H1 (cell line): Measurements from ENCODE around the gene COL26A1.

Experiments
- BACH1 ChIP-seq: IDR thresholded peaks from 2 replicates; pipeline ENCODE4 v1.6.1; 2012; ENCODE audit warnings: low read length, improper control_type of control experiment
- BCL11A ChIP-seq, 2 experiments: IDR thresholded peaks; one replicate each; pipeline ENCODE4 v1.6.1; 2011; ENCODE audit warnings: low read depth in 2 of 2, low read length in 2 of 2, mild to moderate bottlenecking in 2 of 2
- CHD1 ChIP-seq: IDR thresholded peaks from 2 replicates; pipeline ENCODE4 v1.6.1; 2012; ENCODE audit warnings: low read depth, low read length, improper control_type of control experiment
- CREB1 ChIP-seq: IDR thresholded peaks from 2 replicates; pipeline ENCODE4 v1.6.1; 2012; ENCODE audit warnings: inconsistent platforms
- CTCF ChIP-seq, 3 experiments: IDR thresholded peaks; 1 replicate in 2 of 3; 2 replicates in 1 of 3; pipeline versions ENCODE4 v1.5.1 to v1.6.1; 2011; ENCODE audit warnings: low read length in 3 of 3, mild to moderate bottlenecking in 3 of 3, inconsistent platforms in 2 of 3, low read depth in 1 of 3, moderate library complexity in 1 of 3; ENCODE audit not compliant: insufficient read depth in 1 of 3; ENCODE audit errors: control extremely low read depth in 1 of 3
- EP300 ChIP-seq, 2 experiments: IDR thresholded peaks; 1 replicate in 1 of 2; 2 replicates in 1 of 2; pipeline ENCODE4 v1.6.1; 2011 to 2012; ENCODE audit warnings: low read depth in 2 of 2, low read length in 2 of 2, mild to moderate bottlenecking in 2 of 2, borderline replicate concordance in 1 of 2, inconsistent platforms in 1 of 2, moderate library complexity in 1 of 2
- EZH2 ChIP-seq: fragments of 200-600 bp; sonication (generic); IDR thresholded peaks from 2 replicates; pipeline ENCODE4 v1.7.1; 2012; ENCODE audit warnings: low read depth, mild to moderate bottlenecking, moderate library complexity, low read length, inconsistent platforms; ENCODE audit not compliant: severe bottlenecking
- MAX ChIP-seq: IDR thresholded peaks from 2 replicates; pipeline ENCODE4 v1.6.1; 2012; ENCODE audit warnings: inconsistent platforms
- POLR2A ChIP-seq, 2 experiments: IDR thresholded peaks; 1 replicate in 1 of 2; 2 replicates in 1 of 2; pipeline ENCODE4 v1.6.1; 2011; ENCODE audit warnings: low read depth in 2 of 2, low read length in 2 of 2, mild to moderate bottlenecking in 2 of 2; ENCODE audit errors: control extremely low read depth in 1 of 2
- POLR2AphosphoS5 ChIP-seq: IDR thresholded peaks from 2 replicates; pipeline ENCODE4 v1.6.1; 2011; ENCODE audit warnings: low read depth, low read length
- RAD21 ChIP-seq, 2 experiments: IDR thresholded peaks in 1 of 2; conservative IDR thresholded peaks in 1 of 2; 2 replicates each; pipeline ENCODE4 v1.6.1; 2011; ENCODE audit warnings: low read depth in 2 of 2, low read length in 2 of 2, improper control_type of control experiment in 1 of 2, inconsistent platforms in 1 of 2, mild to moderate bottlenecking in 1 of 2, moderate library complexity in 1 of 2
- SIN3A ChIP-seq, 2 experiments: IDR thresholded peaks in 1 of 2; conservative IDR thresholded peaks in 1 of 2; 2 replicates each; pipeline ENCODE4 v1.6.1; 2011 to 2012; ENCODE audit warnings: low read length in 2 of 2, improper control_type of control experiment in 1 of 2, low read depth in 1 of 2, mild to moderate bottlenecking in 1 of 2
- USF2 ChIP-seq: IDR thresholded peaks from 2 replicates; pipeline ENCODE4 v1.6.1; 2011; ENCODE audit warnings: low read length, improper control_type of control experiment
- ZNF274 ChIP-seq: IDR thresholded peaks from 2 replicates; pipeline ENCODE4 v1.7.0; 2012; ENCODE audit warnings: low read length, borderline replicate concordance; ENCODE audit errors: extremely low read depth

- TF ChIP-seq SIN3A (conservative IDR thresholded peaks at IDR 0.05 in 1 of 2, IDR thresholded peaks at IDR 0.05 in 1 of 2; ENCODE audit: low read depth in 1 of 2, low read length in 2 of 2): no peak
- TF ChIP-seq BCL11A (IDR thresholded peaks at IDR 0.05; ENCODE audit: low read depth in 2 of 2, low read length in 2 of 2): no peak
- TF ChIP-seq POLR2A (IDR thresholded peaks at IDR 0.05; ENCODE audit: control extremely low read depth in 1 of 2, low read depth in 2 of 2, low read length in 2 of 2): no peak
- TF ChIP-seq CREB1: no peak
- no peak for TF ChIP-seq CTCF (IDR thresholded peaks at IDR 0.05; ENCODE audit: control extremely low read depth in 1 of 3, insufficient read depth in 1 of 3, low read depth in 1 of 3, low read length in 3 of 3)
- no peak for TF ChIP-seq POLR2AphosphoS5
- no peak for TF ChIP-seq CHD1
- no peak for TF ChIP-seq ZNF274
- no peak for TF ChIP-seq USF2
- TF ChIP-seq MAX: no peak
- no peak for TF ChIP-seq RAD21 (IDR thresholded peaks at IDR 0.05 in 1 of 2, conservative IDR thresholded peaks at IDR 0.05 in 1 of 2; ENCODE audit: low read depth in 2 of 2, low read length in 2 of 2)
- TF ChIP-seq EZH2: no peak
- no peak for TF ChIP-seq EP300 (IDR thresholded peaks at IDR 0.05; ENCODE audit: borderline replicate concordance in 1 of 2, low read depth in 2 of 2, low read length in 2 of 2)
- TF ChIP-seq BACH1: no peak
These were observed 154.2 kb downstream of the COL26A1 start for GRCh38 chr7:101516851-101517250.
